Mucosa of stomach (tissue), 1 donor: ENCODE results near the gene BGLAP.
A peak's percentile ranks its signal among the peaks of the same experiment; 100 is the strongest.

Source experiments
- H3K27me3 ChIP-seq: one replicate; pipeline ENCODE4 v1.7.0; 2013; ENCODE audit warnings: mild to moderate bottlenecking, low read length; ENCODE audit not compliant: control insufficient read depth, insufficient read depth
- H3K36me3 ChIP-seq: one replicate; pipeline ENCODE4 v1.7.0; 2013; ENCODE audit warnings: low read length; ENCODE audit not compliant: control insufficient read depth, insufficient read depth
- H3K4me1 ChIP-seq: one replicate; pipeline ENCODE4 v1.7.0; 2013; ENCODE audit warnings: mild to moderate bottlenecking, low read length; ENCODE audit not compliant: control insufficient read depth, insufficient read depth
- H3K4me3 ChIP-seq: one replicate; pipeline ENCODE4 v1.7.0; 2013; ENCODE audit warnings: low read length
- H3K9ac ChIP-seq: one replicate; pipeline ENCODE4 v1.7.0; 2013; ENCODE audit warnings: mild to moderate bottlenecking, low read length, moderate library complexity
- H3K9me3 ChIP-seq: one replicate; pipeline ENCODE4 v1.7.0; 2013; ENCODE audit warnings: mild to moderate bottlenecking, low read length, moderate library complexity; ENCODE audit not compliant: control insufficient read depth
- donor health status: Pancreatic carcinoma.

The BGLAP gene

DNA sequence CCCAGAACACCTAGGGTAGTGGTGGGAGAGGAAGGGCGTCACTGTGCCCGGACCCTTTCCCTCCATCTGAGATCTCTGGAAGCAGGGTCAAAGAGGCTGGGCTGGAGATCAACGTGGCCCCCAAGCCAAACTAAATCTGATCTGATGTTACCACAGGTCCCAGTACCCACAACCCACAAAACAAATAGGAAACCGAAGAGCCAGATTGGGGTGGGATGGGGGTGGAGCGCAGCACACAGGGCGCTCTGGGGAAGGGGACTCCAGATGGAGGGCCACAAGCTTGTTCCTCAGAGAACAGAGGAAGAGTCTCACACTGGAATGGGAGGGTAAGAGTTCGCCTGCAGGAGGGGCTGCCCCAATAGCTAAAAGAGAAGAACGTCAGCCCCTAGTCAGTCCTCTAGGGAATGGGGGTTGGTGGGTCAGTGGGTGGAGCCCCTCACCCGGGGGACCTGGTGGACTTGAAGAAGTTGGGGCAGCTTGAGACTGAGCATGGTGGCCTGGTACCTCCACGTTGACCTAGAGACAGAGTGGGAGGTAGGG is 4.3 kb downstream of the BGLAP start:
- H3K4me3 ChIP-seq, result no peak overlapping the region
- peaks cover 11% of the 10 kb centered on the region for H3K36me3 ChIP-seq
- H3K27me3 ChIP-seq, result peaks cover 27% of the 10 kb centered on the region
- peak overlapping the region; percentile 47 for H3K9ac ChIP-seq
- peaks cover 32% of the 10 kb centered on the region for H3K4me1 ChIP-seq
- no peaks in the 10 kb centered on the region for H3K9me3 ChIP-seq

GRCh38 chr1:156246781-156247459 is 4.9 kb downstream of the BGLAP start:
- Histone ChIP-seq H3K4me3 (no peak overlapping the region), H3K4me1 (peaks cover 32% of the 10 kb centered on the region), H3K9ac (no peak overlapping the region), H3K9me3 (no peaks in the 10 kb centered on the region), H3K36me3 (peaks cover 17% of the 10 kb centered on the region), H3K27me3 (peaks cover 27% of the 10 kb centered on the region)

- Histone ChIP-seq H3K27me3 (peaks cover 27% of the 10 kb centered on the region), H3K9ac (no peak within 1 kb of the TSS), H3K4me1 (peaks cover 32% of the 10 kb centered on the region), H3K4me3 (no peak within 1 kb of the TSS), H3K9me3 (no peaks in the 10 kb centered on the region), H3K36me3 (peaks cover 24% of the 10 kb centered on the region)
Observed at GRCh38 chr1:156247460-156248322, 5.7 kb downstream of the BGLAP start, which contains the start of gene PAQR6. TSS of gene PAQR6 (minus strand) at chr1:156248056. CDS start at chr1:156246731, 1,325 bp downstream.

- peaks cover 27% of the 10 kb centered on the region for H3K27me3 ChIP-seq
- H3K9me3 ChIP-seq, result no peaks in the 10 kb centered on the region
- peaks cover 24% of the 10 kb centered on the region for H3K36me3 ChIP-seq
- H3K9ac ChIP-seq, result no peak overlapping the region
- H3K4me1 ChIP-seq, result peaks cover 32% of the 10 kb centered on the region
- no peak overlapping the region for H3K4me3 ChIP-seq
Observed at GRCh38 chr1:156248323-156248683, 6.3 kb downstream of the BGLAP start.

- H3K9ac ChIP-seq, result no peak overlapping the region
- no peak overlapping the region for H3K4me3 ChIP-seq
- H3K4me1 ChIP-seq, result peaks cover 32% of the 10 kb centered on the region
- H3K36me3 ChIP-seq, result peaks cover 33% of the 10 kb centered on the region
- H3K9me3 ChIP-seq, result no peaks in the 10 kb centered on the region
- peaks cover 26% of the 10 kb centered on the region for H3K27me3 ChIP-seq
Observed at GRCh38 chr1:156249593-156249992, 7.6 kb downstream of the BGLAP start.

- H3K36me3 ChIP-seq, result peaks cover 33% of the 10 kb centered on the region
- H3K27me3 ChIP-seq, result peaks cover 9% of the 10 kb centered on the region
- H3K9ac ChIP-seq, result no peak overlapping the region
- H3K4me3 ChIP-seq, result no peak overlapping the region
- H3K4me1 ChIP-seq, result peaks cover 16% of the 10 kb centered on the region
- no peaks in the 10 kb centered on the region for H3K9me3 ChIP-seq
Observed at GRCh38 chr1:156251527-156251926, 9.5 kb downstream of the BGLAP start.

DNA sequence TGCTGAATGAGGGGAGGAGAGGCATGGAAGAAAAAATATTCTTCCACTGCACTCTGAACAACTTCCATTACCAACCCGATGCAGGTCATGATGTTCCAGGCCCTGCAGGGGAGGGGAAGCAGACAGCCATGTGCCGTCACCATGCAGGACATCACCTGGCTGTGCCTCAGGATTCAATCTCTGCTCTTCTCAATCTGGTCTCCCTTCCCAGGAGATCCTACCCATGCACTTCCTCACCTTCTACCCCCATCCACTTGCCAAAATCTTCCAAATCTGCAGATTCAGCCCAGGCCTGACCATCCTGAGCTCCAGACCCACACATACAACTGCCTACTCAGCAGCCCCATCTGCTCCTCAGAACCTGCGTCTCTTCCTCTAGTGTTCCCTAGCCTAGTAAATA is 11.7 kb downstream of the BGLAP start:
- Histone ChIP-seq H3K4me1 (no peaks in the 10 kb centered on the region), H3K9ac (no peak overlapping the region), H3K4me3 (no peak overlapping the region), H3K27me3 (no peaks in the 10 kb centered on the region), H3K9me3 (no peaks in the 10 kb centered on the region), H3K36me3 (peaks cover 34% of the 10 kb centered on the region)

DNA sequence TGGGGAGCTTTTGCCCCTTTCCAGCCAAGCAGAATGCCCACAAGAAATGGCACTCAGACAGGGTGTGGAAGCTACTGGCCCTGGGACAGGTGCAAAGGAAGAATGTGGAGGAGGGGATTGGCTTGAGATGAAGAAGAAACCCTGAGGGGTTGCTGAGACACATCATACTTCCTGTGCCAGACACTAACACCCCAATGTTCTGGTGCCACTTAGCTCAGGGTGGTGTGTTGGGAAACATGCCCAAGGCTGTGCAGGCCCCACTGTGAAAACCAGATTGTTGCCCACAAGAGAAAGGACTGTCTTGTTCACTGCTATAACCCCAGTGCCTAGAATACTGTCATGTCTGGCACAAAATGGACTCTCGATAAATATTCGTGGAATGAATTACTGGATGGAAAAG is 15.7 kb downstream of the BGLAP start:
- Histone ChIP-seq H3K9ac (no peak overlapping the region), H3K27me3 (no peaks in the 10 kb centered on the region), H3K4me1 (no peaks in the 10 kb centered on the region), H3K36me3 (peaks cover 39% of the 10 kb centered on the region), H3K9me3 (no peaks in the 10 kb centered on the region), H3K4me3 (no peak overlapping the region)

GRCh38 chr1:156258859-156259258 is 16.9 kb downstream of the BGLAP start:
- Histone ChIP-seq H3K9me3 (no peaks in the 10 kb centered on the region), H3K4me1 (no peaks in the 10 kb centered on the region), H3K4me3 (no peak overlapping the region), H3K36me3 (peaks cover 46% of the 10 kb centered on the region), H3K27me3 (no peaks in the 10 kb centered on the region), H3K9ac (no peak overlapping the region)

DNA sequence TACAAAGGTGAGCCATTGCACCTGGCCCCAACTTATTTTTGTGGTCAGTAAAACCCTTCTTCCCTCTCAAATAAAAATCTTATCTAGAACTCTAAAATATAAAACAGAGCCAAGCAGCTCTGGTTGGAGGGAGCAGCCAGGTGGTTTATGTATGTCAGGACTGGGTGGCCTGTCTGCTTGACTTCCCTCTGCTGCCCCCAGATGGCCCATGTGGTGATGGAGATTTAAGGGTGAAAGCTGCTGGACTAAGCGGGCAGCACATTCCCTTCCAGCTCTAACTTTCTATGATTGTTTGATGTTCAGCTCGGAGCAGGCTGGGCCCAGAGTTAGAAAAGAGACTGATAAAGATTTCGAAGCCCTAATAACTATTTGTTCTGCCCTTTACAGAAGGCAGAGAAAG is 17.8 kb downstream of the BGLAP start:
- Histone ChIP-seq H3K9ac (no peak overlapping the region), H3K4me1 (no peaks in the 10 kb centered on the region), H3K9me3 (no peaks in the 10 kb centered on the region), H3K36me3 (peaks cover 40% of the 10 kb centered on the region), H3K4me3 (no peak overlapping the region), H3K27me3 (no peaks in the 10 kb centered on the region)

- no peaks in the 10 kb centered on the region for H3K4me1 ChIP-seq
- H3K4me3 ChIP-seq, result no peak overlapping the region
- H3K9ac ChIP-seq, result no peak overlapping the region
- no peaks in the 10 kb centered on the region for H3K27me3 ChIP-seq
- no peaks in the 10 kb centered on the region for H3K9me3 ChIP-seq
- H3K36me3 ChIP-seq, result peaks cover 43% of the 10 kb centered on the region
Observed at GRCh38 chr1:156260896-156261295, 18.9 kb downstream of the BGLAP start.
